Fibroblast of skin of left quadriceps (primary cell): ENCODE data around the gene RENBP.

Source experiments
- DNase-seq, 2 experiments: peaks; one replicate each; pipeline ENCODE4 v3.0.0-alpha.2; 2013; ENCODE audit warnings: low read depth in 2 of 2

Gene RENBP

GRCh38 chrX:153971124-153971449 lies 26.6 kb upstream of the RENBP start:
- DNase-seq, result peak; percentile 70 to 73

DNA sequence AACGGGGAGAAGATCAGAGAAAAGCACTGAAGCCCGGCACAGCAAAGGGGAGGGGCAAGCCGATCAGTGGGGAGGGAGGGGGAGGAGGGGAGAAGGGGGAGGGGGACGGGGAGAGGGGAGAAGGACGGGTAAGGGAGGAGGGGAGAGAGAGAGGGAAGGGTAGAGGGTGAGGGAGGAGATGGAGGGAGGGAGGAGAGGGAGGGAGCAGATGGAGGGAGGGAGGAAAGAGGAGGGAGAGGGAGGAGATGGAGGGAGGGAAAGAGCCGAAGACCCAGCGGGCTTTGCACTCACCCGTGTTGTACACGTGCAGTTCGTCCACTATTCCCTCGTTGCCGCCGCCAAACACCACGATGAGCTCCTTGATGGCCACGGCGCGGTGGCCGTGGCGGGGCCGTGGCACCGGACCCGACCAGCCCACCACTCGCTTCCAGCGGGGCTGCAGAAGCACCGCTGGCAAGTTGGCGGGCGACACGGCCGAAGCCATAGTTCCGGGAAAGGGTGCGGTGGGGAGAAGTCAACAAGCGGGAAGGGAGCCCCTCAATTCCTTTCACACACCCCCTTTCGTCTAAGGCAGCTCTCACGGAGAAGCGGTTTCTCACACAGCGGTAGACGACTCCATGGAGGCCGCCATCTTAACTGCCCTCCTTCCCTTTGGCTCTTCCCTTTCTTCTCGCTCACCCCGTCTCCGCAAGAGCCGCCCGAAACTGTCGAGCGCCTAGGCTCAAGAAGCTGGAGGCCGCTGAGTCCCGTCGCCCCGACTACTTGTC lies 26.1 kb upstream of the RENBP start:
- DNase-seq, result peak; percentile 28 to 34

DNA sequence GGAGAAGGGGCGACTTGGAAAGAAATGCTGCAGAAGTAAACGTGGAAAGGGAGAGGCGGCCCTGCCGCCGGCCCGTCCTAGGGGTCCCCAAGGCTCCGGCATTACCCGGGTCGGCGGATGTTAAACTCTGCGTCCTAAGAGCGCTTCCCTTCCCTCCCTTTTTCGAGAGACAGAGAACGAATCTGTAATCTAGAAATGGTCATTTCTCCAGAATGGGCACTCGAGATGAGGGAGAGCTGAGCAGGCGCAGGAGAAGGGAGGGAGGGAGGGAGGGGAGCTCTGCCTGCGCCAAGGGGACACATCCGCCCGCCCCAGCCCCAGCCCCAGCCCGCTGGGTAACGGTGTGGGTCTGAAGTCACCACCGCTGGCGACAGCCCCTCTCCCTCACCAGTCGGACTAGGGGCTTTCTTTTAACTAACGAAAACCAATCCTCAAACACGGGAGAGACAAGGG lies 25.5 kb upstream of the RENBP start:
- DNase-seq, result peak in 1 of 2 experiments; percentile 4

DNA sequence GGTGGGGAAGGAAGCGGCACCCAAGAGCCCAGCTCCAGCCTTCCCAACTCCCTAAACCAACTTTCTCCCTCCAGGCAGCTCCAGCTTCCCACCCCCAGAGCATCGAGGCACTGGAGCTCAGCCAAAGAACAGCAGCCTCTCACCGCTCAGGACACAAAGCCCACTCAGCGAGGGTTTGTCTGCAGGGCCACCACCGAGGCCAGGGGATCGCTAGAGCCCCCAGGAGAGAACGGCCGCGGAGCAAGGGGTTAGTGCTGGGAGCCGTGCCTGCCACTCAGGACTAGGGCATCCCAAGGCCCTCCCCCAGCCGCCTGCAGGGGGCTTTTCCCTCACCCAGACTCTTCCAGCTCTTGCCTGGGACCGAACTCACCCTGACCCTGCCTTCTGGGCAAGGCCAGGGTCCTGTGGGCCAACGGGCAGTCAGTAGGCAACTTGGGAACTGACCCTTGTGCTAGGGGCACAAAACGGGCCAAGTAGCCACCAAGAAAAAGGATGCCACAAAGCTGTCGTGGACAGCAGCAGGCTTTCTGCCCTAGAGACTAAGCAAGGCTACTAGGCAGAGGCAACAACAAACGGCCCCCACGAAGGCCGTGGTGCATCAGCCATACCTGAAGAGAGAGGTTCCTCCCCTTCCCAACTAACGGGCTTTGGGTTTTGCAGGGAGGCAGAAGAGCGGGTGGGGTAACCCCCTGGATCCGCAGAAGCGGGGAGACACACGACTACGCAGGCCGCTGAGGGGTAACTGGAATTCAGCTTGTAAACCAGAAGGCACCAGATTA lies 24.9 kb upstream of the RENBP start:
- no peak for DNase-seq

DNA sequence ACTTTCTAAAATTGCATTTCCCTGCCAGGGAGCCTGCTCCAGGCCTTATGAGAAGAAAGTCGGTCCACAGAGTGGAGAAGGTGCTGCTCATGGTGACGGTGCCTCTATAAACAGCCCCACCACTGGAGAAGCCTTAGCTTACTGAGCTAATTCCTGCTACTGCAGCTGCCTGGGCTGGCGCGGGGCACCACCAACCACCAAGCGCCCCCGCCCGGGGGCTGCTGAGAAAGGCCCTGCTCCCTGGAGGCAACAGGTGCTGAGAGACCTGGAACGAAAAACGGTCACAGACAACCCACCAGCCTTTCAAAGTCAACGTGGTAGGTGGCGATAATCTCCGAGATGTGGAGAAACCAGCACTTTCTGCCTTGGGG lies 24.3 kb upstream of the RENBP start:
- DNase-seq, result no peak

GRCh38 chrX:153968255-153968654 lies 23.8 kb upstream of the RENBP start:
- no peak for DNase-seq

GRCh38 chrX:153967536-153968224 lies 23.2 kb upstream of the RENBP start:
- DNase-seq, result no peak

GRCh38 chrX:153966841-153967535 lies 22.5 kb upstream of the RENBP start:
- DNase-seq, result no peak

DNA sequence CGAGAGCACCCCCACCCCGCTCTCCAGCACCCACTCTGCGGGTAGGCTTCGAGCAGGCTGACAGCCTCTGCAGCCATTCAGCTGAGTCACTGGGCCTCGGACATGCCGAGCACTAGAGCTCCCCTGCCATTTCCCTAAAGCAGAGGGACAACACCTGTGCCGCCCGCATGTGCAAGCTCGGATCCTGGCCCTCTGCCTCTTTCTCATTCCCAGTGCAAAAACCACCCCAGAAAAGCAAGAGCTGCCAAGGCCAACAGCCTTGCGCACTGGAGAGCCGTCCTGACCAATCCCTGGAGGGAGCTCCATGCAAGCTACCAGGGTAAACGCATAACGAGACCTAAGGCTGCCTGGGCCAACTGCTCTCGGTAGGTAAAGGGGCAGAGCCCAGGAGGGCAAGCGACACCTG lies 21.8 kb upstream of the RENBP start:
- DNase-seq, result no peak

GRCh38 chrX:153965406-153965805 lies 21.0 kb upstream of the RENBP start:
- DNase-seq, result no peak

- no peak for DNase-seq
Measured at GRCh38 chrX:153964105-153964504, 19.7 kb upstream of the RENBP start.

GRCh38 chrX:153963546-153963945 lies 19.1 kb upstream of the RENBP start:
- DNase-seq, result no peak

- no peak for DNase-seq
Measured at GRCh38 chrX:153961292-153961691, 16.8 kb upstream of the RENBP start.

DNA sequence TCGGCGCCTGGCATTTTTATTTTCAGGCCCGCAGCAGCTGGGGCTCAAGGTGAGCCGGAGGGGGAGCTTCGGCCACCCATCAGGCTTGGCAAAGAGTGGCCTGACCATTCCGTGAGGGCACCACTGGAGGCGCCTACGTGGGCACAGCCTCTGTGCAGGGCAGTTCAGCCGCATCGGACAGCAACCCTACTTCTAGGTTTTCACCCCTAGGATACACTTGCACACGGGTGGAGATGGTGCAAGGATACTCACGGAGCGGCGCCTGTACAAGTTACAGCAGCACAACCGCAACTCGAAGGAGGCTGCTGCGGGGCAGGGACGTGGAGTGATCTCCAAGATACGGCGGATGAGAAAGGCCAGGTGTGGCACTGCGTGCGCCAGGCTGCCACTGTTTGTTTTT lies 16.3 kb upstream of the RENBP start:
- DNase-seq, result no peak

DNA sequence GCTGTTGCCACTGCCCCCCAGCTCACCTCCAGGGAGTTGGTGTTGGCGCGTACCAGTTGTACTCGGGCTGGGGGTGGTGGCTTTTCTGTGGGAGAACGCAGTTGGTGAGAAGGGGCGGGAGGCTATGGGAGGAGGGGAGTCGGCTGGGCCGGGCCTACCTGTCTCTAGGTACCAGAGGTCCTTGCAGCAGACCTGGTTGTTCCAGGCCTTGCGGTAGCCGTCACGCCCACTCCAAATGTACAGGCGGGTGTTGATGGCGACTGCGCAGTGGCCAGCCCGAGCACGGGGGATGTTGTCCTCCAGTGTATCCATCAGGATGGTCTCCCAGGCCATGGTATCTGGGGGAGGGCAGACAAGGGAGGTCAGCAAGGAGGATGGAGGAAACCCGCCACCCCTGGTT lies 15.6 kb upstream of the RENBP start:
- no peak for DNase-seq

GRCh38 chrX:153959649-153960048 lies 15.2 kb upstream of the RENBP start:
- no peak for DNase-seq

DNA sequence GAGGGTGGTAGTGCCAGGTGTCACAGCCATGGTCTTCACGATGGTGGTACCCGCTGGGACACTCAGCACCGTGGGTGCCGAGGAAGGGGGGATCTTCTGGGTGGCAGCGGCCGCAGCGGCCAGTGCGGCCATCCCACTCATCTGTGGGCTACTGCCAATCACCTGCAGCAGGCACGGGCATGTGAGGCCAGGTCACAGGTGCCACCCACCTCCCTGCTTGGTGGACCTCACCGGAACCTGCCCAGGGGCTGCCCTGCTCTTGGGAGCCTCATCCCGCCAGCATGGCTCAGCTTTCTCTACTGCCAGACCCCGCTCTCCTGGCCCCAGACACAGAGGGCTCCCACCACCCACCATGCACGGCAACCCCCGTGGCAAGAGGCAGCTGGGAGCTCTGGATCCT lies 14.2 kb upstream of the RENBP start:
- DNase-seq, result no peak

DNA sequence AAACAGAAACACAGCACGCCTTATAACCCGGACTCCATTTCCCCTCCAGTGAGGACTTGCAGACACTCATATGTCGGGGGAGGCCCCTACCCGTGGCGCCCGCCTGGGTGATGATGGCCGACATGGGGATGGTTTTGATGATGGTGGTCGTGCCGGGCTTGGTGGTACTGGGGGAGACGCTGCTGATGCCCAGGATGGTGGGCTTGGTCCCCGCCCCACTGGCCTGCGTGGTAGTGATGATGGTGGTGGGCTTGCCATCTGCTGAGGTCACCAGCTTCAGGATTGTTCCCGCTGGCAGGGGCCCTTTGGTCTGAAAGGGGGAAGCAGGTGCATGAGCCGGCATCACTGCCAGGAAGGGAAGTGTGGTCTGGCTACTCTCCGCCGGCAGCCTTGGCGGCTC lies 12.8 kb upstream of the RENBP start:
- no peak for DNase-seq

GRCh38 chrX:153956044-153956907 lies 11.8 kb upstream of the RENBP start:
- DNase-seq, result no peak

DNA sequence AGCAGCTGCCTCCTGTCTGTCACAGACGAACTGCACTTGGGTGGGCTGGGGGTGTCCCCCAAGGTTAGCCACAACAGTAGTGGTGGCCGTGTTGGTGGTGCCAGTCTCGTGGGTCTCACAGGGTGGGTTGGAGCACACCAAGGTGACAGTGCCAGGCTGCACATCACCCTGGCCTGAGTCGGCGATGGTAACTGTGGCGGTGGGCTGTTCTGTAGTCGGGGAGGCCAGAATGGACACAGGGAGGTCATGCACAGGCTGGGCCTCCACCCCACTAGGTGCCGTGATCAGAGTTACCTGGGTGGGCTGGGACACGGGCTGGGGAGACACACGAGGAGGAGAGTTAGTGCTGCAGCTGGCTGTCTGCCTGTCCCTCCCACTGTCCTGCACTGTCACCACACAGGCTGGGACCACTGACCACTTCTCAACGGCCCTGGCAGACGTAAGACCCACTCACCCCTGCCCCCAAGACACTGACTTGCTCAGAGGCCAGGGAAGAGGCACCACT lies 10.8 kb upstream of the RENBP start:
- no peak for DNase-seq
